Tibial nerve (tissue), 4 donors: ENCODE data around the gene GNA12. TPM values are rescaled to one million over a fixed set of nuclear protein-coding genes. Genes with fewer than 3 reads are reported as not detected.
A peak's percentile ranks its signal among the peaks of the same experiment; 100 is the strongest.

ENCODE experiments used
- DNase-seq, 2 donors: peaks; one replicate each; pipeline ENCODE4 v3.0.0-alpha.2; 2019; ENCODE audit warnings: low spot score in 2 of 2
- H3K27ac ChIP-seq, 4 donors: fragments of 200-600 bp; sonication (generic) in 3 of 4; one replicate each; pipeline ENCODE4 v1.5.1; 2017 to 2019; ENCODE audit warnings: mild to moderate bottlenecking in 1 of 4
- H3K27me3 ChIP-seq, 2 donors: fragments of 200-600 bp; sonication (generic) in 1 of 2; one replicate each; pipeline versions ENCODE4 v1.5.1 to v1.6.0; 2017 to 2019
- H3K36me3 ChIP-seq, 3 donors: fragments of 200-600 bp; sonication (generic); one replicate each; pipeline ENCODE4 v1.5.1; 2018 to 2019
- H3K4me1 ChIP-seq, 4 donors: fragments of 200-600 bp; sonication (generic) in 3 of 4; one replicate each; pipeline ENCODE4 v1.5.1; 2017 to 2019
- H3K4me3 ChIP-seq, 4 donors: fragments of 200-600 bp; sonication (generic) in 3 of 4; one replicate each; pipeline ENCODE4 v1.5.1; 2017 to 2019; ENCODE audit warnings: mild to moderate bottlenecking in 1 of 4, moderate library complexity in 1 of 4
- H3K9me3 ChIP-seq, 4 donors: fragments of 200-600 bp; sonication (generic) in 3 of 4; one replicate each; pipeline ENCODE4 v1.5.1; 2017 to 2019
- EP300 ChIP-seq, 2 donors: sonication (generic); formaldehyde crosslinking; IDR thresholded peaks; one replicate each; pipeline ENCODE4 v1.6.1; 2017; ENCODE audit warnings: antibody characterized with exemption in 2 of 2, mild to moderate bottlenecking in 1 of 2
- POLR2A ChIP-seq, 2 donors: fragments of 450-650 bp; IDR thresholded peaks; one replicate each; pipeline ENCODE4 v1.6.1; 2017; ENCODE audit warnings: antibody characterized with exemption in 2 of 2, mild to moderate bottlenecking in 2 of 2, moderate library complexity in 2 of 2
- WGBS, 2 donors: methylation state at CpG; one replicate each; pipeline ENCODE4 v1.1.5; 2018; 5-methylcytosine and 5-hydroxymethylcytosine counted together
- total RNA-seq, 4 donors: library from RNA; depleted of rRNA; stranded (reverse); fragments of >200 nt; gene quantifications; one replicate each; pipeline ENCODE4 v1.1.0, GENCODE V29; 2016
- TF ChIP-seq, protein P1 (sequence below), 5 experiments: fragments of 200-600 bp in 3 of 5; fragments of 450-650 bp in 2 of 5; sonication (generic) in 3 of 5; IDR thresholded peaks; one replicate each; pipeline ENCODE4 v1.5.1; 2016 to 2019; ENCODE audit warnings: antibody characterized with exemption in 5 of 5, mild to moderate bottlenecking in 3 of 5, moderate library complexity in 2 of 5

GNA12 gene
- total RNA-seq, 4 donors from 2014 or later, result 21.3 to 36.0 (median 29.4) TPM

DNA sequence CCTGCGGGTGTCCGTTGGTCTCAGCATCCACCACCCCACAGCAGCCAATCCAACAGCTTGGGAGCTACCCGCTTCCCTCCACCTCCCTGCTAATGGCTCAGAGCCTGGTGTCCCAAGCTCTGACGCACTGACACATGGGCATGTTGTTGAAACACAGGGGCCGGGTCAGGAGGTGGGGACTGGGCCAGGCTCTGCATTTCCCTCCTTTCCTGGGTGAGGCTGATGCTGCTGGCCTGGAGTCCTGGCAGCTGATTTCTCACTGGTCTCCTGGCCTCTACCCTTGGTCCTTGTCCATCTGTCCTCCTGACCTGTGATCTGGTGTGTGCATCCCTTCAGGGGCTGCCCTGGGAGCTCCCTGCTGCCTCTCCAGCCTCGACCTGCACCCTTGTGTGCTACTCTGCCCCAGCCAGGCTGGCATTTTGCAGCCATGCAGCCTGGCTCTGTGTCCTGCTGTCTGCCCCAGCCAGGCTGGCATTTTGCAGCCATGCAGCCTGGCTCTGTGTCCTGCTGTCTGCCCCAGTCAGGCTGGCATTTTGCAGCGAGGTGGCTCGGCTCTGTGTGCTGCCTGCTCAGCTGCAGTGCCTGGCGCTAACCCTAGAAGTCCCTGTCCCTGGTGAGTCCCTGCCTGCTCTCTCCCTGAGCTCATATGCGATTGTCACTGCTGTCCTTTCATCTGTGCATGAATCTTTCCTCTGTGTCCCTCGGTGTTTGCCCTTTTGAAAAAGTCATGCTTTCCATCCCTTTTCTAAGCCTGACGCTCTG, 142.1 kb downstream of the GNA12 start:
- H3K9me3 ChIP-seq, result peaks cover 0 to 7% (median 0%) of the 10 kb centered on the region in 4 donors
- DNase-seq, result peak; percentile 42 to 45
- H3K4me3 ChIP-seq, result no peak overlapping the region
- no peaks in the 10 kb centered on the region for H3K36me3 ChIP-seq
- peak overlapping the region in 1 of 4 donors; percentile 18 for H3K27ac ChIP-seq
- TF ChIP-seq EP300 (IDR thresholded peaks at IDR 0.05), result peak in 1 of 2 donors; percentile 60
- TF ChIP-seq, protein P1, sequence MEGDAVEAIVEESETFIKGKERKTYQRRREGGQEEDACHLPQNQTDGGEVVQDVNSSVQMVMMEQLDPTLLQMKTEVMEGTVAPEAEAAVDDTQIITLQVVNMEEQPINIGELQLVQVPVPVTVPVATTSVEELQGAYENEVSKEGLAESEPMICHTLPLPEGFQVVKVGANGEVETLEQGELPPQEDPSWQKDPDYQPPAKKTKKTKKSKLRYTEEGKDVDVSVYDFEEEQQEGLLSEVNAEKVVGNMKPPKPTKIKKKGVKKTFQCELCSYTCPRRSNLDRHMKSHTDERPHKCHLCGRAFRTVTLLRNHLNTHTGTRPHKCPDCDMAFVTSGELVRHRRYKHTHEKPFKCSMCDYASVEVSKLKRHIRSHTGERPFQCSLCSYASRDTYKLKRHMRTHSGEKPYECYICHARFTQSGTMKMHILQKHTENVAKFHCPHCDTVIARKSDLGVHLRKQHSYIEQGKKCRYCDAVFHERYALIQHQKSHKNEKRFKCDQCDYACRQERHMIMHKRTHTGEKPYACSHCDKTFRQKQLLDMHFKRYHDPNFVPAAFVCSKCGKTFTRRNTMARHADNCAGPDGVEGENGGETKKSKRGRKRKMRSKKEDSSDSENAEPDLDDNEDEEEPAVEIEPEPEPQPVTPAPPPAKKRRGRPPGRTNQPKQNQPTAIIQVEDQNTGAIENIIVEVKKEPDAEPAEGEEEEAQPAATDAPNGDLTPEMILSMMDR (IDR thresholded peaks at IDR 0.05), result no peak
- 37 to 51% methylated on average over 12 of the region's 12 CpGs for WGBS, 2 donors
- H3K27me3 ChIP-seq, result peaks cover 0 to 3% of the 10 kb centered on the region in 2 donors
- H3K4me1 ChIP-seq, result peaks cover 0 to 10% (median 0%) of the 10 kb centered on the region in 4 donors

DNA sequence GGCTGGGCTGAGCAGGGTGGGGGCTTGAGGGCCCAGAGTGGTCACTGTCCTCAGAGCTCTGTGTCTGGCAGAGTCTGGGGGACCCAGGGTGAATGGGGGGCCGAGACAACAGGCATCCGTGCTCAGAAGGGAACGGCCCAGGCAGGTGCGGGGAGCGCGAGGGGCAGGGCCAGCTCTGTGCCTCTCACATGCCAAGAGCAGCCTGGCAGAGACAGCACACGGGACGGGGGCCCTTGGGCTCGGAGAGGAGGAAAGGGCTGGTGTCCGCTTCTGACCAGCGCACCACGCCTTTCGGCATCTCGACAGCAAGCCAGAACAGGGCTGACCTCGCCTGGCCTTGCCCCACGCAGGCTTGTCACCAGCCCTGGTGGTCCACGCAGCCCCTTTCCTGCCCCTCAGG, 142.7 kb downstream of the GNA12 start:
- no peaks in the 10 kb centered on the region for H3K36me3 ChIP-seq
- H3K9me3 ChIP-seq, result peaks cover 0 to 7% (median 0%) of the 10 kb centered on the region in 4 donors
- 83 to 92% methylated on average over 14 to 17 of the region's 17 CpGs for WGBS, 2 donors
- peaks cover 0 to 3% of the 10 kb centered on the region in 2 donors for H3K27me3 ChIP-seq
- no peak overlapping the region for H3K4me3 ChIP-seq
- DNase-seq, result no peak
- TF ChIP-seq POLR2A (IDR thresholded peaks at IDR 0.05), result no peak
- TF ChIP-seq, protein P1 (IDR thresholded peaks at IDR 0.05), result no peak
- TF ChIP-seq EP300 (IDR thresholded peaks at IDR 0.05), result no peak
- peaks cover 0 to 10% (median 0%) of the 10 kb centered on the region in 4 donors for H3K4me1 ChIP-seq
- H3K27ac ChIP-seq, result peak overlapping the region in 1 of 4 donors; percentile 18

DNA sequence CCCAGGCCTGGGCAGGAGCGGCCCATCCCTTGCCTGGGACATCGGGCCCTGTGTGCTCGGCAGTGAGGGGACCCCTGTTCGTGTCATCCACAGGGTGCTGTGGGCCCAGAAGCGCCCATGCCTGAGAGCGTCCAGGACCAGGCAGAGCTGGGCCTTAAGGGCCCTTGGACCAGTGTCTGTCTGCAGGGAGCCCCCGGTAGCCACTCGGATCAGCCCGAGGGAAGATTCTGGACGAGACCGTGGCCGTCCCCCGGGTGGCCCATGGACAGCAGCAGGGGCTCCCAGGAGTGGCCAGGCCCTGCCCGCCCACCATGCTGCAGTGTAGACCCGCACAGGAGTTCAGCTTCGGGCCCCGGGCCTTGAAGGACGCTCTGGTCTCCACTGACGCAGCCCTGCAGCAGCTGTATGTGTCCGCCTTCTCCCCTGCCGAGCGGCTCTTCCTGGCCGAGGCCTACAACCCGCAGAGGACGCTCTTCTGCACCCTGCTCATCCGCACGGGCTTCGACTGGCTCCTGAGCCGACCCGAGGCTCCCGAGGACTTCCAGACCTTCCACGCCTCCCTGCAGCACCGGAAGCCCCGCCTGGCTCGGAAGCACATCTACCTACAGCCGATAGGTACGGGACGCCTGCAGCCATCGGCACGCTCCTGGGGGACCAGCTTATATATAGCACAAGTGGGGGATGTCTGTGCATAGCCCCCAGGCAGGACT, 143.8 kb downstream of the GNA12 start:
- no peak overlapping the region for H3K4me3 ChIP-seq
- 77 to 90% methylated on average over 23 to 31 of the region's 40 CpGs for WGBS, 2 donors
- TF ChIP-seq EP300 (IDR thresholded peaks at IDR 0.05) (no peak), POLR2A (IDR thresholded peaks at IDR 0.05) (no peak)
- TF ChIP-seq, protein P1 (IDR thresholded peaks at IDR 0.05), result no peak
- DNase-seq, result no peak
- H3K27ac ChIP-seq, result no peak overlapping the region
- H3K27me3 ChIP-seq, result peaks cover 0 to 3% of the 10 kb centered on the region in 2 donors
- peaks cover 0 to 10% (median 0%) of the 10 kb centered on the region in 4 donors for H3K4me1 ChIP-seq
- peaks cover 0 to 7% (median 0%) of the 10 kb centered on the region in 4 donors for H3K9me3 ChIP-seq
- H3K36me3 ChIP-seq, result no peaks in the 10 kb centered on the region

DNA sequence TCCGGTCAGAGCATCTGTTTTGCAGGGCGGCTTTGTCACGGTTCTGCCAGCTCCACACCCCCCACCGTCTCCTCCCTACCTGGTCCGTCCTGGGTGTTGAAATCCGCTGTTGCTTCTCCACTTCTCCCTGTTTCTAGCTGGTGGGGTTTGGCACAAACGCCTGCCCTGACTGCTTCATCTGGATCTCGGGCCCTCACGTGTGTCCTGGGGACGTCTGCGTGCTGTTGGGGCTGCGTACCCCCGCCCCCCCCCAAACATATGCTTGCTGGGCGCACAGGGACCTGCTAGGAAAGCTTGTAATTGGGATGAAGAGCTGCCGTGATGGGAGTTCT, 144.9 kb downstream of the GNA12 start:
- DNase-seq, result no peak
- WGBS, 2 donors, result 68 to 71% methylated on average over 15 of the region's 15 CpGs
- peaks cover 0 to 10% (median 0%) of the 10 kb centered on the region in 4 donors for H3K4me1 ChIP-seq

More for the DNA sequence above, 144.9 kb downstream of the GNA12 start:
- TF ChIP-seq POLR2A (IDR thresholded peaks at IDR 0.05) (no peak), EP300 (IDR thresholded peaks at IDR 0.05) (no peak)
- TF ChIP-seq, protein P1 (IDR thresholded peaks at IDR 0.05), result no peak
- H3K27me3 ChIP-seq, result peaks cover 0 to 3% of the 10 kb centered on the region in 2 donors
- no peaks in the 10 kb centered on the region for H3K36me3 ChIP-seq
- no peak overlapping the region for H3K27ac ChIP-seq
- H3K9me3 ChIP-seq, result no peaks in the 10 kb centered on the region
- no peak overlapping the region for H3K4me3 ChIP-seq
